Measurements from ENCODE around the gene TIGD6.
"Not testable (repeated sequence)": the region's sequence is repeated elsewhere in the genome, so short reads cannot be mapped to it uniquely, and the experiment has no call there.

The TIGD6 gene

GRCh38 chr5:149966946-149967345 is 33.5 kb downstream of the TIGD6 start:
- no peak for DNase-seq

GRCh38 chr5:149963729-149964128 is 36.7 kb downstream of the TIGD6 start:
- DNase-seq = no peak

- no peak for DNase-seq
Measured at GRCh38 chr5:149962601-149963300, 37.7 kb downstream of the TIGD6 start.

- DNase-seq = peak; percentile 42
Measured at GRCh38 chr5:149961957-149962409, 38.5 kb downstream of the TIGD6 start.

- no peak for DNase-seq
Measured at GRCh38 chr5:149961186-149961685, 39.2 kb downstream of the TIGD6 start.

GRCh38 chr5:149960272-149961185 is 39.9 kb downstream of the TIGD6 start, which contains the start of gene SLC26A2:
Gene SLC26A2, plus strand, starts transcription at chr5:149960758. Its CDS starts 16,895 bp downstream, at chr5:149977653.
- DNase-seq = peak; percentile 99

GRCh38 chr5:149959406-149960236 is 40.8 kb downstream of the TIGD6 start:
- peak; percentile 79 for DNase-seq

GRCh38 chr5:149957855-149958254 is 42.6 kb downstream of the TIGD6 start:
- no peak for DNase-seq

GRCh38 chr5:149956685-149957084 is 43.8 kb downstream of the TIGD6 start:
- DNase-seq = no peak

GRCh38 chr5:149954798-149955197 is 45.7 kb downstream of the TIGD6 start:
- no peak for DNase-seq

- no peak for DNase-seq
Measured at GRCh38 chr5:149953436-149954121, 46.9 kb downstream of the TIGD6 start.

GRCh38 chr5:149951138-149951749 is 49.2 kb downstream of the TIGD6 start:
- no peak for DNase-seq

- no peak for DNase-seq
Measured at GRCh38 chr5:149948993-149949392, 51.5 kb downstream of the TIGD6 start.

- no peak for DNase-seq
Measured at GRCh38 chr5:149946118-149946517, 54.3 kb downstream of the TIGD6 start.

- DNase-seq = no peak
Measured at GRCh38 chr5:149944666-149945065, 55.8 kb downstream of the TIGD6 start, which contains the start of gene PDE6A. Gene PDE6A, minus strand, starts transcription at chr5:149944793. Its CDS starts 120 bp downstream, at chr5:149944673.

GRCh38 chr5:149943177-149943949 is 57.1 kb downstream of the TIGD6 start:
- DNase-seq = not testable (repeated sequence)

All from inflammatory macrophage treated with lipopolysaccharide for 4 hours (primary cell).